K562 (cell line): ENCODE data around the gene RNF13. TPM values are rescaled to one million over a fixed set of nuclear protein-coding genes. Genes with fewer than 3 reads are reported as not detected.

Source experiments
- ATAC-seq: fragments of 200-7000 bp; cut with Tn5 transposase; 3 replicates; pipeline ENCODE4 v1.9.1; 2020; ENCODE audit warnings: moderate library complexity
- BruUV-seq: library from RNA; stranded (reverse); fragments of 400-500 nt; replicated peaks from 2 replicates; lab custom pipeline; 2021; lab: Mats Ljungman, UMichigan
- CTCF ChIA-PET: fragments of 300-600 bp; formaldehyde crosslinking; extraction: SDS; loops from one replicate; lab custom pipeline; 2021; ENCODE audit warnings: low intra/inter-chr PET ratio; lab: Yijun Ruan, JAX
- POLR2A ChIA-PET: fragments of 300-600, 350-650 bp; sonication (Branson Sonifier 250); formaldehyde crosslinking; extraction: SDS; loops from one replicate; lab custom pipeline; 2021; ENCODE audit warnings: antibody characterized with exemption, inconsistent platforms; lab: Yijun Ruan, JAX
- DNase-seq, 4 experiments: peaks; one replicate each; pipeline versions ENCODE4 v3.0.0 to v3.0.0-alpha.2; 2011 to 2018; ENCODE audit warnings: low spot score in 3 of 4, mixed read lengths in 3 of 4; ENCODE audit errors: extremely low read depth in 1 of 4
- FAIRE-seq: peaks from 2 replicates; lab custom pipeline; 2011; peaks lifted over from hg19 to GRCh38; lab: Jason Lieb, UNC
- H2AFZ ChIP-seq: 2 replicates; pipeline ENCODE4 v1.6.0; 2011; ENCODE audit warnings: low read depth, low read length, control low read depth, inconsistent platforms
- H3K27ac ChIP-seq: fragments of 200-600 bp; 3 replicates; pipeline ENCODE4 v1.8.0; 2011; ENCODE audit warnings: low read depth, mild to moderate bottlenecking, control low read depth, inconsistent platforms, low read length, moderate library complexity, mixed read lengths; ENCODE audit errors: extremely low read depth
- H3K27me3 ChIP-seq, 2 experiments: fragments of 300-600 bp in 1 of 2; 2 replicates in 1 of 2; 3 replicates in 1 of 2; pipeline versions ENCODE4 v1.6.0 to v1.8.0; 2011; ENCODE audit warnings: inconsistent platforms in 2 of 2, low read length in 2 of 2, mild to moderate bottlenecking in 1 of 2, mixed read lengths in 1 of 2, moderate library complexity in 1 of 2; ENCODE audit not compliant: control insufficient read depth in 2 of 2, insufficient read depth in 2 of 2
- H3K36me3 ChIP-seq: fragments of 300-600 bp; 3 replicates; pipeline ENCODE4 v1.8.0; 2011; ENCODE audit warnings: mild to moderate bottlenecking, low read length, inconsistent platforms; ENCODE audit not compliant: control insufficient read depth, insufficient read depth
- H3K4me1 ChIP-seq, 2 experiments: fragments of 200-600 bp in 1 of 2; replicated peaks in 1 of 2; 2 replicates in 1 of 2; 3 replicates in 1 of 2; pipeline versions ENCODE4 v1.5.1 to v1.8.0; 2011; ENCODE audit warnings: inconsistent platforms in 2 of 2, low read length in 2 of 2, mild to moderate bottlenecking in 1 of 2, mixed read lengths in 1 of 2, moderate library complexity in 1 of 2; ENCODE audit not compliant: control insufficient read depth in 2 of 2, insufficient read depth in 2 of 2
- H3K4me2 ChIP-seq: 2 replicates; pipeline ENCODE4 v1.6.1; 2011; ENCODE audit warnings: low read length, control low read depth, inconsistent platforms, mixed read lengths; ENCODE audit not compliant: insufficient read depth
- H3K4me3 ChIP-seq: fragments of 200-600 bp; sonication (generic), shearing (Covaris generic); 2 replicates; pipeline ENCODE4 v1.5.1; 2016; ENCODE audit warnings: control low read depth, inconsistent platforms
- H3K79me2 ChIP-seq: fragments of 200-600 bp; 3 replicates; pipeline ENCODE4 v1.8.0; 2011; ENCODE audit warnings: low read length, inconsistent platforms; ENCODE audit not compliant: control insufficient read depth, insufficient read depth
- H3K9ac ChIP-seq, 2 experiments: 2 replicates each; pipeline versions ENCODE4 v1.6.0 to v1.6.1; 2011; ENCODE audit warnings: low read depth in 2 of 2, low read length in 2 of 2, control low read depth in 1 of 2, inconsistent platforms in 1 of 2, mild to moderate bottlenecking in 1 of 2, mixed read lengths in 1 of 2; ENCODE audit not compliant: insufficient read depth in 1 of 2
- H3K9me1 ChIP-seq: one replicate; pipeline ENCODE4 v1.6.0; 2011; ENCODE audit warnings: inconsistent platforms, mild to moderate bottlenecking, low read length, moderate library complexity; ENCODE audit not compliant: control insufficient read depth, insufficient read depth
- H3K9me3 ChIP-seq: replicated peaks from 2 replicates; pipeline ENCODE4 v1.5.1; 2011; ENCODE audit warnings: low read depth, low read length, inconsistent platforms; ENCODE audit not compliant: control insufficient read depth, insufficient read depth
- H4K20me1 ChIP-seq: replicated peaks from 2 replicates; pipeline ENCODE4 v1.6.1; 2011; ENCODE audit warnings: low read length, inconsistent platforms, mixed read lengths; ENCODE audit not compliant: control insufficient read depth, insufficient read depth
- MAFK ChIP-seq: IDR thresholded peaks from 2 replicates; pipeline ENCODE4 v1.6.1; 2011; ENCODE audit warnings: low read length, improper control_type of control experiment
- MLX ChIP-seq, 2 experiments: fragments of 450-650 bp in 1 of 2; sonication (generic) in 1 of 2; formaldehyde crosslinking; conservative IDR thresholded peaks; 2 replicates each; pipeline versions ENCODE4 v1.4.0 to v1.8.1; 2020 to 2022; ENCODE audit warnings: mild to moderate bottlenecking in 1 of 2, missing genetic modification reagents in 1 of 2
- NCOA4 ChIP-seq: fragments of 450-650 bp; IDR thresholded peaks from 2 replicates; pipeline ENCODE4 v1.6.1; 2018; ENCODE audit warnings: mild to moderate bottlenecking; ENCODE audit not compliant: partially characterized antibody
- ZKSCAN8 ChIP-seq: fragments of 200-800 bp; sonication (Bioruptor generic); IDR thresholded peaks from 2 replicates; pipeline ENCODE4 v1.6.1; 2016; ENCODE audit warnings: missing genetic modification characterization, missing compliant biosample characterization
- ZNF518B ChIP-seq: fragments of 250-450 bp; sonication (Bioruptor Pico); IDR thresholded peaks from 2 replicates; pipeline ENCODE4 v1.5.0; 2021; ENCODE audit warnings: mild to moderate bottlenecking, moderate library complexity
- WGBS: fragments of 100-300 bp; shearing (Covaris generic); methylation state at CpG from one replicate; pipeline ENCODE4 v1.1.6; 2016; ENCODE audit warnings: low coverage, mixed read lengths; ENCODE audit not compliant: insufficient coverage; ENCODE audit errors: missing lambda C conversion rate; 5-methylcytosine and 5-hydroxymethylcytosine counted together
- in situ Hi-C: fragments of 300-500 bp; cut with MboI; formaldehyde crosslinking; loops from 4 replicates; pipeline ENCODE4 v1.15.0; 2018; ENCODE audit warnings: inconsistent platforms, mixed read lengths
- intact Hi-C: fragments of 100-400 bp; cut with micrococcal nuclease; formaldehyde crosslinking; loops from 2 replicates; pipeline ENCODE4 v1.14.2; 2022
- polyA plus RNA-seq, 8 experiments: library from polyadenylated mRNA; depleted of rRNA in 4 of 8; stranded (reverse) in 5 of 8; unstranded in 3 of 8; fragments of >200 nt; fragmentation: Nextera tagmentation in 2 of 8; fragmentation: Illumina TruSeq in 1 of 8; extraction: Ambion mirVana in 2 of 8; extraction: Trizol in 1 of 8; gene quantifications; 2 replicates each; pipeline versions ENCODE4 v1.2.1 to v1.2.3, GENCODE V29; 2011 to 2014; ENCODE audit warnings: inconsistent platforms in 1 of 8, missing spikeins in 1 of 8
- total RNA-seq, 7 experiments: library from RNA; depleted of rRNA in 6 of 7; stranded (reverse); fragments of >200 nt in 6 of 7; fragmentation: Illumina TruSeq in 2 of 7; extraction: Trizol in 2 of 7; gene quantifications; 2 replicates each; pipeline versions ENCODE4 v1.2.1 to v1.2.3, GENCODE V29; 2011 to 2021; ENCODE audit warnings: low replicate concordance in 1 of 7
- TF ChIP-seq, protein P1 (sequence below): fragments of 450-650 bp; formaldehyde crosslinking; IDR thresholded peaks from 2 replicates; pipeline ENCODE4 v1.4.0; 2020; ENCODE audit warnings: mild to moderate bottlenecking, moderate library complexity
- TF ChIP-seq, protein P2 (sequence below): fragments of 450-650 bp; formaldehyde crosslinking; IDR thresholded peaks from 2 replicates; pipeline ENCODE4 v1.4.0; 2022; ENCODE audit warnings: missing genetic modification characterization

RNF13 gene
- total and polyA plus RNA-seq, 9 of the 15 experiments (the other 6 are each of a cell fraction or from before 2014, with no cell fraction given) = 12.7 to 35.8 (median 18.9) TPM

- FAIRE-seq (no peak), DNase-seq (no peak), ATAC-seq (no peak)
- in situ Hi-C loops = no loop called here
- H3K27ac ChIP-seq = no peak overlapping the region
- H3K9me1 ChIP-seq = no peaks in the 10 kb centered on the region
- H2AFZ ChIP-seq = no peak overlapping the region
- H3K4me2 ChIP-seq = no peak overlapping the region
- WGBS = 3% methylated on average over 6 of the region's 6 CpGs
- H3K9ac ChIP-seq = no peak overlapping the region
- H3K4me3 ChIP-seq = no peak overlapping the region
- POLR2A ChIA-PET = no interaction called here
- CTCF ChIA-PET = no interaction called here
- no peaks in the 10 kb centered on the region for H3K79me2 ChIP-seq
- no TSS peak for BruUV-seq
- H3K4me1 ChIP-seq = no peaks in the 10 kb centered on the region
- no peaks in the 10 kb centered on the region for H4K20me1 ChIP-seq
- H3K36me3 ChIP-seq = no peaks in the 10 kb centered on the region
- peaks cover 5 to 9% of the 10 kb centered on the region in 2 experiments; a peak in 3 of 5 replicates for H3K27me3 ChIP-seq
- intact Hi-C loops = loop anchor here (5.0 kb wide), 2 partner anchors 39 to 454 kb away; no protein-coding TSS in a partner anchor
- H3K9me3 ChIP-seq = no peaks in the 10 kb centered on the region
- TF ChIP-seq, protein P1, sequence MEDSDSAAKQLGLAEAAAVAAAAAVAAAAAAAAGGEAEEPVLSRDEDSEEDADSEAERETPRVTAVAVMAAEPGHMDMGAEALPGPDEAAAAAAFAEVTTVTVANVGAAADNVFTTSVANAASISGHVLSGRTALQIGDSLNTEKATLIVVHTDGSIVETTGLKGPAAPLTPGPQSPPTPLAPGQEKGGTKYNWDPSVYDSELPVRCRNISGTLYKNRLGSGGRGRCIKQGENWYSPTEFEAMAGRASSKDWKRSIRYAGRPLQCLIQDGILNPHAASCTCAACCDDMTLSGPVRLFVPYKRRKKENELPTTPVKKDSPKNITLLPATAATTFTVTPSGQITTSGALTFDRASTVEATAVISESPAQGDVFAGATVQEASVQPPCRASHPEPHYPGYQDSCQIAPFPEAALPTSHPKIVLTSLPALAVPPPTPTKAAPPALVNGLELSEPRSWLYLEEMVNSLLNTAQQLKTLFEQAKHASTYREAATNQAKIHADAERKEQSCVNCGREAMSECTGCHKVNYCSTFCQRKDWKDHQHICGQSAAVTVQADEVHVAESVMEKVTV (CRISPR knock-in tag) = no peak
- TF ChIP-seq MAFK (no peak), MLX (CRISPR knock-in tag; conservative IDR thresholded peaks at IDR 0.05) (no peak), NCOA4 (no peak), ZNF518B (CRISPR knock-in tag) (no peak), ZKSCAN8 (CRISPR knock-in tag) (no peak)
- TF ChIP-seq, protein P2, sequence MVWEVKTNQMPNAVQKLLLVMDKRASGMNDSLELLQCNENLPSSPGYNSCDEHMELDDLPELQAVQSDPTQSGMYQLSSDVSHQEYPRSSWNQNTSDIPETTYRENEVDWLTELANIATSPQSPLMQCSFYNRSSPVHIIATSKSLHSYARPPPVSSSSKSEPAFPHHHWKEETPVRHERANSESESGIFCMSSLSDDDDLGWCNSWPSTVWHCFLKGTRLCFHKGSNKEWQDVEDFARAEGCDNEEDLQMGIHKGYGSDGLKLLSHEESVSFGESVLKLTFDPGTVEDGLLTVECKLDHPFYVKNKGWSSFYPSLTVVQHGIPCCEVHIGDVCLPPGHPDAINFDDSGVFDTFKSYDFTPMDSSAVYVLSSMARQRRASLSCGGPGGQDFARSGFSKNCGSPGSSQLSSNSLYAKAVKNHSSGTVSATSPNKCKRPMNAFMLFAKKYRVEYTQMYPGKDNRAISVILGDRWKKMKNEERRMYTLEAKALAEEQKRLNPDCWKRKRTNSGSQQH (CRISPR knock-in tag) = no peak
These were observed 44.3 kb upstream of the RNF13 start for GRCh38 chr3:149768704-149769103.
